ENCODE results near the gene ACHE. TPM values are rescaled to one million over a fixed set of nuclear protein-coding genes. Genes with fewer than 3 reads are reported as not detected.

ACHE gene
- total RNA-seq, 2 donors from 2014 or later, result 5.3 to 11.7 TPM

DNA sequence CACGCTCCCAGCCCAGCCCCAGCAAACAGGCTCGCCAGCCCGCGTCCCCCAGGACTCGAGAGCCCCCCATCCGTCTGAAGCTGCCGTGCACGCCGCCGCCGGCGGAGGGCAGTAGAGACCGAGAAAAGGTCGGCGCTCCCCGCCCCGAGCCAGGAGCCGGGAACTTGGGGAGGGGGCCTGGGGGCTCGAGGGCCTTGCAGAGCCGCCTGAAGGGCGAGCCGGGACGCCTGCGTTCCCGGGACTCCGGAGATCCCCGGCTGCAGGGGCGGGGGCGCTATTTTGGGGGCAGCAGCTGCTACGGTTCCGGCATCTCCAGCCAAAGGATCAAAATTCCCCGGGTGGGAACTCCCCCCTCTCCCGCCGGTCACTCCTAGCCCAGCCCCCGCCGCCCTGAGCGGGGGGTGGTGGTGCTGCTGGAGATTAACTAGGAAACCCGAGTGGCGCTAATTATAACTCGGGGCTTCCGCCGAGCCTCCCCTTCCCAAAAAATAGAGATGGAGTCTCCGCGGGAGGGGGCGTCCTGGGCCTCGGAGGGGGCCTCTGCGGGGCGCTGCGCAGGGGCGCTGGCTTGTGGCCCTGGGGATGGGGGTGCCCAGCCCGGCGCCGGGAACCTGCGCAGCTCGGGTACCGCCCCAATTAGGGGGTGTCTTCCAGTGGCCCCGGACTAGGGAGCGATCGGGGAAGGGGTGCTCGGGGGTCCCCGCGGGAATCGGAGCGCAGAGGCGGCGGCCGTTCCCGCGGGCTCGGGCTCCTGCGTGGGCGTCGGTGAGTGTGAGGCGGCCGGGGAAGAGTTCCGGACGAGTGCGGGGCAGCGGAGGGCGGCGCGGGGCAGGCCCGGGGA is 608 bp downstream of the ACHE start:
- intact Hi-C loops (cut with DNase I), result loop anchor here (5.0 kb wide), 2 partner anchors 167 to 182 kb away; no protein-coding TSS in a partner anchor
- Histone ChIP-seq H3K36me3 (no peaks in the 10 kb centered on the region), H3K9me3 (no peaks in the 10 kb centered on the region), H3K27ac (no peak overlapping the region), H3K4me3 (peak overlapping the region; percentile 44), H3K9ac (ENCODE audit: low read depth in 2 of 2, low read length in 2 of 2) (peak overlapping the region; percentile 61 to 66), H3K4me1 (peaks cover 22% of the 10 kb centered on the region), H3K27me3 (peaks cover 21% of the 10 kb centered on the region)
- peak; percentile 69 for DNase-seq
- TF ChIP-seq, protein P1, sequence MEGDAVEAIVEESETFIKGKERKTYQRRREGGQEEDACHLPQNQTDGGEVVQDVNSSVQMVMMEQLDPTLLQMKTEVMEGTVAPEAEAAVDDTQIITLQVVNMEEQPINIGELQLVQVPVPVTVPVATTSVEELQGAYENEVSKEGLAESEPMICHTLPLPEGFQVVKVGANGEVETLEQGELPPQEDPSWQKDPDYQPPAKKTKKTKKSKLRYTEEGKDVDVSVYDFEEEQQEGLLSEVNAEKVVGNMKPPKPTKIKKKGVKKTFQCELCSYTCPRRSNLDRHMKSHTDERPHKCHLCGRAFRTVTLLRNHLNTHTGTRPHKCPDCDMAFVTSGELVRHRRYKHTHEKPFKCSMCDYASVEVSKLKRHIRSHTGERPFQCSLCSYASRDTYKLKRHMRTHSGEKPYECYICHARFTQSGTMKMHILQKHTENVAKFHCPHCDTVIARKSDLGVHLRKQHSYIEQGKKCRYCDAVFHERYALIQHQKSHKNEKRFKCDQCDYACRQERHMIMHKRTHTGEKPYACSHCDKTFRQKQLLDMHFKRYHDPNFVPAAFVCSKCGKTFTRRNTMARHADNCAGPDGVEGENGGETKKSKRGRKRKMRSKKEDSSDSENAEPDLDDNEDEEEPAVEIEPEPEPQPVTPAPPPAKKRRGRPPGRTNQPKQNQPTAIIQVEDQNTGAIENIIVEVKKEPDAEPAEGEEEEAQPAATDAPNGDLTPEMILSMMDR (IDR thresholded peaks at IDR 0.05), result peak; percentile 80

DNA sequence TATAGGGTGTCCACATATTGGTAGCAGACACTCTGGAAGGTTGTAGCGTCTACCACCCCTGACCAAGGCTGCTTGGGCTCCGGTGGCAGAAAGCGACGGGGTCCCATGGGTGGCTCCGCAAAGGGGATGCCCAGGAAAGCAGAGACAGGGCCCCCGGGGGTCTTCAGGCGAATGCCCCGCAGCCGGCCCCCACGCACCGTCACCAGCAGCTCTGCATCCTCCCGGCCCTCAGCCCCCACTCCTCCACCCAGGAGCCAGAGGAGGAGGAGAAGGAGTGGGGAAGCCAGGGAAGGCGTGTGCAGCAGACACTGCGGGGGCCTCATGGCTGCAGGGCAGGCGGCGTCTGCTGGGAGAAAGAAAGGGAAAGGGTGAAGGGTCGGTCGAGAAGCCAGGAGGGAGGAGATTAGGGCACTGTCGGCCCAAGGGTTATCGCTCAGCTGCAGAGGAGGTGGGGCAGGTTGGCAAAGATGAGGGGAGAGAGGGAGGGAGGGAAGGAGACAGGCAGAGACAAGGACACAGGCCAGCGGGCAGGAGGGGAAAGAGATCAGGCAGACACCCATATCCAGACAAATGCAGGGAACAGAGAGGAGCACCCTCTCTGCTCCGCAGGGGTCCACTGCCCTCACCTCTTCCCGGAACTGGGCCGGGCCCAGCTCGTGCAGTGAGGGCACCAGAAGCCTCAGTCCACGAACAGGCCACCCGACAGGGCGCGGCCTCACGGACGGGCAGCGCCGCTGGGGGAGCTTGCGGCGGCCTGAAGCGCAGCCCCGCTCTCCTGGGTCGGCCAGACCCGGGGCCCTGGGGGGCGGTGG is 1.6 kb downstream of the ACHE start:
- peaks cover 23% of the 10 kb centered on the region for H3K4me1 ChIP-seq
- H3K27ac ChIP-seq, result no peak overlapping the region
- TF ChIP-seq, protein P1 (IDR thresholded peaks at IDR 0.05), result no peak
- no peaks in the 10 kb centered on the region for H3K36me3 ChIP-seq
- no peak for DNase-seq
- peaks cover 21% of the 10 kb centered on the region for H3K27me3 ChIP-seq
- peak overlapping the region; percentile 44 for H3K4me3 ChIP-seq
- no peaks in the 10 kb centered on the region for H3K9me3 ChIP-seq
- intact Hi-C loops (cut with DNase I), result loop anchor here (5.0 kb wide), 1 partner anchor 168 kb away; no protein-coding TSS in a partner anchor
- peak overlapping the region in 1 of 2 donors; percentile 47 for H3K9ac ChIP-seq (ENCODE audit: low read depth in 2 of 2, low read length in 2 of 2)

DNA sequence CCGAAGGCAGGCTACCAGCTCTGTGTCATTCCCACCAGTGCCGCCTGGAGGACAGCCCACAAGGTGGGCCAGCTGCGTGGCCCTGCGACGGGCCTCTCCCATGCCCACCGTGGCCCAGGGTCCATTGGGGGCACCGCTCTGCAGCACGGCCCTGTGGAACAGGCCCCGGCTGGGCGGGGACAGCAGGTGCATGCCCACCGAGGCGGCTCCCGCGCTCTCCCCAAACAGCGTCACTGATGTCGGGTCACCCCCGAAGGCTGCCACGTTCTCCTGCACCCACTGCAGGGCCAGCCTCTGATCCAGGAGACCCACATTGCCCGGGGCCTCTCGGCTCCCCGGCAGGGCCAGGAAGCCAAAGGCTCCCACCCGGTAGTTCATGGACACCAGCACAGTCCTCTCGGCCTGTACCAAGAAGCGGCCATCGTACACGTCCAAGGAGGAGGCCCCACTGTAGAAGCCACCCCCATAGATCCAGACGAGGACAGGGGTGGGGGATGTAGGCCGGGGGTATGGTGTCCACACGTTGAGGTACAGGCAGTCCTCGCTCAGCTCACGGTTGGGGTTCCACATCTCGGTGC is 2.3 kb downstream of the ACHE start:
- peaks cover 29% of the 10 kb centered on the region for H3K4me1 ChIP-seq
- DNase-seq, result no peak
- intact Hi-C loops (cut with DNase I), result loop anchor here (5.0 kb wide), 1 partner anchor 169 kb away; no protein-coding TSS in a partner anchor

DNA sequence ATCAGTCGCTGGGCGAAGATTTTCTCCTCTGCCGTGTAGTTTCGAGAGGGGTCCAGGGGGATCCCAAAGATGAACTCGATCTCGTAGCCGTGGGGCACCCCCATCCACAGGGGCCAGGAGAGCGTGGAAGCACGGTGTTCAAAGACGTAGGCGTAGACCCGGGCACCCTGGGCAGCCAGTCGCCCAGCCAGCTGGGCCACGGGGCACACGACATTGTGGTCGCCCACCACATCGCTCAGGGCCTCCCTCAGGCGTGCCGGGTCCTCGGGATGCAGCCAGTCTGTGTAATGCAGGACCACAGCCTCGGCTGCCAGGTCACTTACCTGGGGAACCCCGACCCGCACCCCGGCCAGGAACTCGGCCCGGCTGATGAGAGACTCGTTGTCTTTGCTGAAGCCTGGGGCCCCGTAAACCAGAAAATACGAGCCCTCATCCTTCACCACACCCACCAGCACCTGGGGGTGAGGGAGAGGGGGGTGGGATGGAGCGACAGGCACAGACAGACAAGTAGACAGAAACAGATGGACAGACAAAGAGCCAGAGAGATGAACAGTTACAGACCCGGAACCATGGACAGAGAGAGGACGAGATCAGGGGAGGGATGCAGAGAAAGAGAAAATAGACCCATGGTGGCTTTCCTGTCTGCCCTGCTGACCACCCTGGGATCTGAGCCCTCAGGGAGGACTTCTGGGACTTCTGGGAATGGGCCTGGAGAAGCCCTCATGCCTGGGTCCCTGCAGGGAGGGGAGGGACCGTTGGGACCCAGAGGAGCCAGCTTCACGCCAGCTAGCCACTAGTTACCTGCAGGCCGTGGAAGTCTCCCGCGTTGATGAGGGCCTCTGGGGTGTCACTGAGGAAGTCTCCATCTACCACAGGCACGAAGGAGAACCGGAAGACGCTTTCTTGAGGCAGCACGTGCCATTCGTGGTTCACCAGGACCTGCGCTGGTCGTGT is 3.0 kb downstream of the ACHE start:
- Histone ChIP-seq H3K27me3 (peaks cover 21% of the 10 kb centered on the region), H3K9me3 (no peaks in the 10 kb centered on the region), H3K27ac (no peak overlapping the region), H3K4me1 (peaks cover 32% of the 10 kb centered on the region), H3K4me3 (no peak overlapping the region), H3K9ac (ENCODE audit: low read depth in 2 of 2, low read length in 2 of 2) (no peak overlapping the region), H3K36me3 (no peaks in the 10 kb centered on the region)
- intact Hi-C loops (cut with DNase I), result loop anchor here (5.0 kb wide), 1 partner anchor 170 kb away; no protein-coding TSS in a partner anchor
- DNase-seq, result no peak
- TF ChIP-seq, protein P1 (IDR thresholded peaks at IDR 0.05), result no peak

More for the DNA sequence above, 2.3 kb downstream of the ACHE start:
- Histone ChIP-seq H3K27ac (no peak overlapping the region), H3K36me3 (no peaks in the 10 kb centered on the region), H3K9ac (ENCODE audit: low read depth in 2 of 2, low read length in 2 of 2) (no peak overlapping the region), H3K9me3 (no peaks in the 10 kb centered on the region), H3K4me3 (no peak overlapping the region), H3K27me3 (peaks cover 21% of the 10 kb centered on the region)
- TF ChIP-seq, protein P1 (IDR thresholded peaks at IDR 0.05), result no peak

All from colonic mucosa (tissue), 4 donors.